Measurements from ENCODE around the gene TNC.

TNC gene

DNA sequence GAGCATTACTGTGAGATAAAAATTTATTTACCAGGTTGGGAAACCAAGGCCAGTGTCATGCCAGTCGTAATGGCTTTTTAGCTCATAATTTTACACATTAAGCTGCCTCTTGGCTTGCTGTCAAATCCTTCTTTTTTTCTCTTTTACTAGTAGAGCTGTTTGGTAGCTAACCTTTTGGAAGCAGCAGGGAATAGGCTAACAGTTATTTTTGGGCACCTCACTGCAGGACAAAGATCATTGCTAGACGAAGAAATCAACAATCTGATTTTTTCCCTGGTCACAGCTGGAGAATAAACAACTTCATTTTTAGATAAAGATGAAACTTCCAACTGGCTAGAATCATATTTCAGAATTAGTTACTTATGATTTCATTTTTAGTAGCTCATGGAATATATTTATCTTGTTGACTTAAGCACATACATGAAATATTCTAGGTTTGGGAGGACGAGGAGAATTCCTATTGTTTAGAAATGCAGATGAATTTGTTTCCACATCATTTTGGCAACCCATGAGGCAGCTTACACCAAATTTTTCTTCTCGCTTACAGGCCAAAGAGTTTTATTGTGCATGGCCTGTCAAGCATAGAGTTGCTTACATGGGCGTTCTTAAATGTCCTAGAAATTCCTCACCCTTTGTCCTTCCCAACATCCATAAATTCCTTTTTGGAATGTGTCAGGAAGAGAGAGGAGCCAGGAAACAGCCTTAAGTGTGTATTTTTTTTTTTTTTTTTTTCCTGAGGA lies 19.6 kb downstream of the TNC start:
- DNase-seq: no peak

DNA sequence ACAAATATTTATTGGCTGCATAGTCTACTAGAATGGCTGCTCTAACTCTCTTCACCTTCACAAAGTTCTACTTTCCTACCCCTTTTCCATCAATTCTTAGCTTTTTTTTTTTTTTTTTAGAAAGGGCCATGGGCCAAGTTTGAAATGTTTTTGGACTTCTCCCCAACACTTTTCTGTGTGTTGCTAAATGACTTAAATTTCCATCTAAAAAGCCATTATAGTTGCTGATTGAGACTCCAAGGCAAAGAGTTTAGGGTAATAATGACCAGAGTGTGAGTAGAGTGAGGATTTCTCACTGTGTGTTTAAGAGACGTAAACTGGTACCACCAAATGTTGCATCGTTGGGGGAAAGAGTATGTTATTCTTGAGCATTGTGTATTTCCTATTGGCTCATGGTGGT lies 24.4 kb downstream of the TNC start:
- no peak for DNase-seq

DNA sequence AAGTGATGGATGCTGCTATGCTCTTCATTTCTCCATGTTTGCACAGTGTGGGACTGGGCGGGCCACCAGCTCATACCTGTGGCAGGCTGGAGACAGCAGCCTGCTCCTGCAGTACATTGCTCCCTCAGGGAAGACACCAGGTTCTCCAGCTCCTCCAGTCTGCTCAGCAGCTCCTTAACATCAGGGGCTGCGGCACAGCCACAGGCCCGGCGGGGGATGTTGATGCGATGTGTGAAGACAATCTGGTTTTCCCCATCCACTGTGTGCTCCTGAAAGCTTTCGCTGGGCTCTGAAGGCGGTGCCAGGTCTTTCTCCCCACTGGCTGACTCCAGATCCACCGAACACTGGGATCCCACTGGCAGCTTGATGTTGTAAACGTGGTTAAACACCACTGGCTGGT lies 27.5 kb downstream of the TNC start:
- no peak for DNase-seq

DNA sequence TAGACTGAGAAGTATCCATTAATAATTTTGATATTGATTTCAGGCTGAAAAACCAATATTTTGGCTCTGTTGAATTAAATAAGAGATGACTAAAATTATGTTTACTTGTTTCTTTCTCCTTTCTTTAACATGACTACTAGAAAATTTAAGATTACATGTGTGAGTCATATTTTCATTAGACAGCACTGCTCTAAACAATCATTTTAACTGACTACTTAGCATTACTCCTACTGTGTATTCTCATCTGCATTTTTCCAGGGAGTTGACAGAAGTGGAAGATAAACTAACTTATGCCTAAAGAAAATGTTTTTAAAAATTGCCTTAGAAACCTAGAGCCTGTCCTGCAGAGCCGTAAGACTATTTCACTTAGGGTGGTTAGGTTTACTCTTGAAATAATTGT lies 29.1 kb downstream of the TNC start:
- DNase-seq: no peak

DNA sequence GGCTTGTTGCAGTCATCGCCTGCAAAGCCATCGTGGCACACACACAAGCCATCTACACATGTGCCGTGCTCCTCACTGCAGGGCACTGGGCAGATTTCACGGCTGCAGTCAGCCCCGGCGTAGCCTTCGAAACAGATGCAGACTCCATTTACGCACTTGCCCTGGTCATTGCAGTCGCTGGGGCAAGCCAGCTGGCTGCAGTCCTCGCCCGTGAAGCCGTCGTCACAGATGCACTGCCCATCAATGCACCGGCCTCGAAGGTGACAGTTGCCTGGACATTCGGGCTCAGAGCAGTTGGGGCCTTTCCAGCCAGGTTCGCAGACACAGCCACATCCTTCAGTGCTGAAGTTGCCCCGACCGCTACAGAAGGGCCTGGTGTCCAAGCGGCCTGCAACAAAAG lies 31.1 kb downstream of the TNC start:
- no peak for DNase-seq

DNA sequence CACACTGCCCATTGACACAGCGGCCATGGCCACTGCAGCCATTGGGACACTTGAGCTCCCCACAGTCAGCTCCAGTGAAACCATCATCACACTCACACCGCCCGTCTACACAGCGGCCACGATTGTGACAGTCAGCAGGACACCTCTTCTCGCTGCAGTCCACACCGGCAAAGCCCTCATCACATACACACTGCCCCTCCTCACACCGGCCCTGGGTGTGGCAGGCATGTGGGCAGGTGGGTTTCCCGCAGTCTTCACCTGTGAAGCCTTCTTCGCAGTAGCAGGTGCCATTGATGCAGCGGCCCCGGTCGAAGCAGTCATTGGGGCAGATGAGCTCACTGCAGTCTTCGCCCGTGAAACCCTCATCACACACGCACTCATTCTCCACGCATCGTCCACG lies 31.5 kb downstream of the TNC start:
- DNase-seq: no peak

DNA sequence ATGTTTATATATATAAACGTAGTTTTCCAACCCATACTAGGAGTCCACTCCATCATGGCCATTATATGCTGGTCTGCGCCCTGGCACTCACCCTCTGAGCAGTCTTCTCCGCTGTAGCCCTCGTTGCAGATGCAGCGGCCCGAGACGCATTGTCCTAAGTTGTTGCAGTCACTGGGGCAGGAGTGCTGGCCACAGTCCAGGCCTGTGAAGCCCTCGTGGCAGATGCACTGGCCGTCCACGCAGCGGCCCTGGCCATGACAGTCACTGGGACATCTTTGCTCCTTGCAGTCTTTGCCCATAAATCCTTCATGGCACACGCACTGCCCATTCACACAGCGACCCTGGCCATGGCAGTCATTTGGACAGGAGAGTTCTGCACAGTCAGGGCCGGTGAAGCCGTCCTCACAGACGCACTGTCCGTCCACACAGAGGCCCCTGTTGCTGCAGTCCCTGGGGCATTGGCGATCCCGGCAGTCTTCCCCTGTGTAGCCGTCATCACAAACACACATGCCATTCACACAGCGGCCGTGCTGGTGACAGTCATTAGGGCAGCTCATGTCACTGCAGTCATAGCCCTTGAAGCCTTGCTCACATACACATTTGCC lies 32.1 kb downstream of the TNC start:
- no peak for DNase-seq

DNA sequence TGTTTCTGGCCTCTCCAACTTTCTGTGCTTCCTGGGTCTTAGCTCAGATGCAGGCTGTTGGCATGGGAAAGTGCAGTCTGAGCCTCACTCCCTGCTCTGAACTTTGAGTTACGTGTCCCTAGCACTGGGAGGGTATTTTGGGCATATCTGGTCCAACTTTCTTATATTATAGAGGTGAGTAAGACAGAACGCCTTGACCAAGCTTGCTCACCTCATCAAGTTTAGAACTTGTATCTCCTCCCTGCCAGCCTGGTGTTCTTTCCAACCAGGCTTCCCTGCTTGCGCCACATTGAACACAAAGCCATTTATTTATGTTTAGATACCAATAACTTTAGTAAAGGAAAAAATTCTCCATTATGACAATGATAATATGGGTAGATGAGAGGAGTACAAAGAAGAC lies 33.2 kb downstream of the TNC start:
- DNase-seq: no peak

DNA sequence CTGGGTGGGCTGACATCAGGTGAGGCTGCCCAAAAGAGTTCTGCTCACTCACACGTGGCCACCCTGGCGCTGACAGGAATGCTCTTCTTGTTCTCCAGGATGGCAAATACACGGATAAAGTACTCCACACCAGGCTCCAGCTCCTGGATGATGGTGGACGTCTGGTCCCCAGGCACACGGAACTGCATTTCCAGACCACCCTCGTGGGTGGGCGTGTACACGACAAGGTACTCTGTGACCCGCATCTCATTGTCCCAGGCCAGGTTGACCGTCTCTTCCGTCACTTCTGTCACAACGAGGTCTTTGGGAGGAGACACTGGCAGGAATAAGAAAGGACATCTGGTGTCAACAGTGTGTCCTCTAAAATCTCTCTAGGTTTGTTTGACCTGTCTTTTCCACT lies 33.8 kb downstream of the TNC start:
- DNase-seq: no peak

DNA sequence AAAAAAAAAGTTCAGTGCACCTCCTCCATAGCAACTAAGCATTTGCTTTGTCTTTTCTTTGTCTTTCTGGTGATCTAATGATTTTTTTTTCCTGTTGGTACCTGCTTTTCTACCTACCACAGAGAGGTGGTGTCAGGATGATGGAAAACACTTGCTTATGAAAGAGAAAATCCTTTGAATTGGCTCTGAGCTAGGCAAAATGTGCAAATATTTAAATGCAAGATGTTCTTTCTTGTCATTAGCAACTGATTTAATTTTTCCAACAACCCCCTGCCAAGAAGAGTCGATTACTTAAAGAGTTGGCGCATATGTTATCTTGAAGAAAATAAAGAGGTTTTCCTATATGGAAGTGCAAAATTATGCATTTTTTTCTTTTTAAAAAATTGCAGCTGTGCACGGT lies 37.7 kb downstream of the TNC start:
- no peak for DNase-seq

DNA sequence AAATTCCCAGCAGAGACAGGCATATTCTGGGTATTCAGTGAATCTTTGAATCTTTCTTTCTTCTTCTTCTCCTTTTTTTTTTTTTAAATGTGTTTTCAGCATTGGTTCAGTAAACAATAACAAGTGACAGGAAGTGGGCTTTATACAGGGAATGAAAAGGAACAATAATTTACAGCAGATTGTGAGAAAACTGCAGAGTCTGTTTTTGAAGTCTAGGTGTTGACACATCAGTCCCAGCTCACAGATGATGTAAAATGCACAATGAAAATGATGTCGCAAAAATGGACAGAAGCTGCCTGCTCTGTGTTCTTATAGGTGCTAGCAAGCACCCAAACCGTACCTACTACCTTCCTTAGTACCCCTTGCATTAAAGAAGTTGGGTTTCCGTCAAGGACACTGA lies 38.8 kb downstream of the TNC start:
- DNase-seq: no peak

DNA sequence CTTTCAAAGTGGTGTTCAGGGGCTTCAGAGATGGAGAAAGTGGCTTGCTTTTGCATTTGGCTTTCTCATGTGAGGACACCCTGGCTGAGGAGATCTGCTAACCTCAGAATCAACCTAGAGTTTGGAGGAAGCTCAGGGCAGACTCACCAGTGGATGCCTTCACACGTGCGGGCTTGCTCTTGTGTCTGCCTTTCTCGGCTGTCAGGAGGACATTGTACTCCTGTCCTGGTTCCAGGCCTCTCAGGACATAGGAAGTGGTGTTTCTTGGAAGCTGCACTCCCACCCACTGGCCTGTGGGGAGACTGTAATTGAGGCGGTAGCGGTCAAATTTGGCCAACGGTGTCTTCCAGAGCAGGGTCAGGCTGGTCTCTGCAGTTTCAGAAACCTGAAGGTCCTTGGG lies 44.5 kb downstream of the TNC start:
- DNase-seq: no peak

DNA sequence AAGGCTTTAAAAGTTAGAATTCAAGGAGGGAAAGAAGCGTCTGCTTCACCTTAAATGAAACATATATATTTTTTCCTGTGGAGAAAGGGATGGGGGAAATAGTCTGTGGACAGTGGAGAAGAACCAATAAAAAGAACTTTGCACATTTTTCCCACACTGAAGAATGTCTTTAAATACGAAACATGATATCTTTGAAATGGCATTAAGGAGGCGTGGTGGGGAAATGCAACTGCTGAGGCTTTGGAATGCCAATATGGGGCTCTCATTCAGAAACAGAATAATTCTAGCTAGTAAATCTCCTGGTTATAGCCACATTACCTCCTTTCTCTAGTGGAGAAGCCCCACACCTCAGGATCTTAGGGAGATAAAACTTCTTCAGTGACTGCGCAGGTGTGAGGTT lies 46.8 kb downstream of the TNC start:
- DNase-seq: no peak

DNA sequence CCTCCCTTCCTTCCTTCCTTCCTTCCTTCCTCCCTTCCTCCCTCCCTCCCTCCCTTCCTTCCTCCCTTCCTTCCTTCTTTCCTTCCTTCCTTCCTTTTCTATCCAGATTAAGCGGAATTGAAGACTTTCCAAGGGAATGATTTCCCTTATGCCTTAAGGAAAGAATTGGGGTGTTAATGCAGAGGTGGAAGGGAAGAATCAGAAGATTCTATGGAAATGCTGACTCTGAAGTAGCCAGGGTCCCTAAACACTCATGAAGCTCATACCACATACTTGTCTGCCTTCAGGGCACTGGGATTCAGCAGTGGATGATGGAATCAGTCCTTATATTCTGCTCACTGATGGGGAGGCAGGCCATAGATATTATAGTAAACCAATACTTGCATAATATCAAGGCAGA lies 48.2 kb downstream of the TNC start:
- DNase-seq: no peak

DNA sequence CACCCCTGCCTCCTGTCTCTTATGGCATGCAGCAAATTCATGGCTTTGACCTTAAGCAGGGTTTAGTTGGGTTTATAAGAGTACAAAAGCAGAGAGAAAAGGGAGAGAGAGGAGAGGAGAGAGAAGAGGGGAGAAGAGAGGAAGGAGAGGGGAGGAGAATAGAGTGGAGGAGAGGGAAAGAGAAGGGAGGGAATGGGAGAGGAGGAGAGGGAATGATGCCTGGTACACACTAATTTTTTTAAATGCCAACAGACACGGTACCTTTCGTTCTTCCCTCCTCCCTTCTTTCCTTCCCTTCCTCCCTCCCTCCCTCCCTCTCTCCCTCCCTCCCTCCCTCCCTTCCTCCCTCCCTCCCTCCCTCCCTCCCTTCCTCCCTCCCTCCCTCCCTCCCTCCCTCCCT lies 48.7 kb downstream of the TNC start:
- DNase-seq: no peak

DNA sequence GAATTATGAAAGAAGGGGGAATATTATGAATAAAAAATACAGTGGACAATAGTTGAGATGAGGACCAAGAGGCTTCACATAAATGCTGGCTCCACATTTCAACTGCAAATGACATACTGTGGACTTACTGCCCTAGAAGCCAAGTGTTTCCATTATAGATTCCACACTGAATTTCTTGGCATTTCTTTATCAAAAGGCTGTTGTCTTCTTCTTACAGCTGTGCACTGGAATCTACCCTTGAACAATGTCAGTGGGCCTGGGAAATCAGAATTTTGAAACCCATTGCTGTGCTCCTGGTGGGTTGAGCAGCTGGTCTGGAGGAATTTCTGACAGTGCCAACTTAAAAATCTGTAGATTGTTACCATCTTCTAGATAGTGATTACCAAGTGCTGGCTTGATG lies 49.9 kb downstream of the TNC start:
- no peak for DNase-seq

DNA sequence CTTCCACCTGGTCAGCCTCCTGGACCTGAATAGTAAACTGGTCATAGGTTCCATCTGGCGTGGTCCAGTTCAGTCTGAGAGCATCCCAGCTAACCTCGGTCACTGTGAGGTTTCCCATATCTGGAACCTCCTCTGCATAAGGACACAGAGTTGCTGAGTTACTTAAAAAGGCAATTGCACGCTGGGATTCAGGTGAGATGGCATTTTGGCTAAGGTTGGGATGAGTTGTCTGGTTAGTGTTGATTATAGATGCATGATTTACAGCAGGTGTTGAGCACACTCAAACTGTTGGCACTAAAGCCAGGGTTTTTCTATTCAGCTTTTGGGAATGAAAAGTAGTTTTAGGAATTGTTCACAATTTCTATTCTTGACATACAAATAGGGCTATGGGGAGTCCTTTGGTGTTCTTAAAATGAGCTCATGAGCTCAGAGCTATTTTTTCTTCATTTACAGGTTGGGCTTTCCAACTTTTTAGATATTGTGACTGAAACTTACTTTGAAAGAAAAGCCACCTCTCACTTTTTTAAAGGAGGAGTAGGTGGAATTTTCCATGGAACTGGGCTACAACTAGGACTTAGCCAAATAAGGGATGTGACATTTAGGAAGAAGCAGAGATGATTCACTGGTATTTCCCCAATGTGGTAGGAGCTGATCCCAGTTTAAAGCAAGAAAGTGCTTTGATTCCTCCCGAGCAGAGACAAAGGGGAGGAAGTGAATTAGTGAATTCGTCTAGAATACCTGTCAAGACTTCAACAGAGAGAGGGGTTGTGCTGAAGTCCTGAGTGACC lies 54.7 kb downstream of the TNC start:
- DNase-seq: no peak

DNA sequence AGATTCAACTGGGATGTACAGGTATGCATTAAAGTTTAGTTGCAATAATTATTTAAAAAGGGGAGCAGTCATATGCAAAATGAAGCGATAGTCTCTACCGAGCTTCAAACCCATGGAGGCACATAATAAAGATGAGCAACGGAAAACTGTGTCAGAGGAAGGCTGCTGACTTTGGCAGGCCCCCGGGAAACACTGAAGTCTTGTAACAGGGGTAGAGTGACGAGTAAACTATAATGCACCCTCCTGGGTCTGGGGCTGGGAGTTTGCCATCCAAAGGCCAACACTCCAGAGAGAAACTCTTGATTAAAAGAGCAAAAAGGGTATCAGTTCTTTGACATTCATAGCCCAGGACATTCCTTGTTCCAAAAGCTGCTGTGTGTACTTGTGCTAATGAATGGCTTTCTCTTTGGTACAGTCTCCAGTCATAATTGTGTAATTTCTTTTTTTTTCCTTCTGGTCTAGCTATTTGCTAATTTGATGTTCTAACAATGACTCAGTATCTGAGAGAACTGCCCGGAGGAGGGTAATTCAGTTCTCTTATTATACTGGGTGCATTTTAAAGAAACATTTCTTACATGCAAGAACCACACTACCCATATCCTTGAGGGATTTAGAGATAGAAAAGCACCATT lies 59.2 kb downstream of the TNC start:
- DNase-seq: no peak

DNA sequence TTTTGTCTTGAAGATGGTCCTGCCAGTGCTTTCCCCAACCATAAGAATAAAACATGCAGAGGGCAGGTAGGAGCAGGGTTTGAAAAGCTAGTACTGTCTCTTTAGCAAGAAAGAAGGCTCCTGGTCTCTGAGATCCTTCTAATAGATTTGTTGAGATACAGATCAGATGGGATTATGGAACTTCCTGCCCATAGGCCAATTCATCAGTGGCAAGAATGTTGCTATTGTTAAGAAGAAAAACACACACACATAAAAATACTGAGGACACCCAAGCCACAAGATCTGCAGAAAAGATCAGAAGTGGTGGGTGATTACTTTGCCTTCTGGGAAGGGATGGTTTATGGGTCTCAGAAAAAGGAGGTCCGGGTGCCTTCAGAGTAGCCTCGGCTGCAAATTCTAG lies 59.8 kb downstream of the TNC start:
- no peak for DNase-seq

DNA sequence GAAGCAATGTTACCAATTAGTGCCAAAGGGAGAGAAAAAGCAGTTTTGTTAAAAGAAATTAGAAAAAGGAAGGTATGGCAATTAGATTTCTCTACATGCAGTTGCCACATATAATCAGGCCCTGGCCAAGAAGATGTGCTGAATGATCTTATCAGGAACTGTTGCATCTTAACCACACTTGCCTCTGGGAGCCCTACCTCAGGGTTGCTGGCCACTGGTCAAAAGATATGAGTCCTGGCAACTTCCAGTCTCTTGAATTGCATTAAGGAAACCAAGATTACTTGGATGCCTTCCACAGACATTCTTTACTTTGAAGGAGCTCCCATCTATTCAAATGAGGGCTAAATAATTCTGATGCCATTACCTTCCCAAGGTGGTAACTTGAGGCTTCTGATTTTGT lies 60.4 kb downstream of the TNC start:
- DNase-seq: no peak

DNA sequence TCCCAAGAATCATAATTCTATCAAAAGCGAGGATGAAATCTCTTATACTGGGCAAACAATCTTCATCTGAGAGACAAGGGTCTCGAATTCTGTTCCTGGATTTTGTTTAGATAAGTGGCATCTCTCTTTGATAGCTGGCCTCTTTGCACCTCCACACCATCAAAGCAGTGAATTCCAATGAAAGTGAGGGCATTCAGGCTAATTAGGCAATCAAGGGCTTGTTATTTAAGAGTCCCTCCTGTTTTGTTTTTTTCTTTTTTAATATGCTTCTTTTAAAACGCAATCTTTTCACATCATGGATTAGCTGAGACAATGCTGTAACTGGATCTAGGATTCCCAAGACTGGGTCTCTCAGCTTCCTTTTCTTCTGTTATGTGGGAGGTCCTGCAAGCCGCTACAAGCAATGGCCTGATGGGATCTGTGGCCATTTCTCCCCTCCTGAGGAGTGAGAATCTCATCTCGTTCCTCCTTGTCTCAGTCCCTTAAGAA lies 67.9 kb downstream of the TNC start:
- DNase-seq: no peak

DNA sequence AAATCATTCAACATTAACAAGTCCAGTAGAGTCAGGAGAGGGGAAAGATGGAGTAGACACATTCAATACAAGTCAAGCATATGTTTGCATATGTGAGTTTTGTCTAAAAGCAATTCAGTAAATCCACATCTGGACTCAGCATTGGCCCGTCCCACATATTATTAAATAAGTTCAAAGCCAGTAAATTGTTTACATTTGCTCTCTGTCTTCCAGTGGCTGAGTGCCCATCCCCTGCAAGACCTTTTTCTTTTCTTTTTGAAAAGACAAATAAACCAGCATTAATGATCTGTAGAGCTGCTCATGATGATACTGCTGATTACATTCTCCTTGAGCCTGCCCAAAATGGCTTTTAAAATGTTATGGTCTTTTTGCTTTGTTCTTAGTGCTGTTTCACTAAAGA lies 71.1 kb downstream of the TNC start:
- no peak for DNase-seq

DNA sequence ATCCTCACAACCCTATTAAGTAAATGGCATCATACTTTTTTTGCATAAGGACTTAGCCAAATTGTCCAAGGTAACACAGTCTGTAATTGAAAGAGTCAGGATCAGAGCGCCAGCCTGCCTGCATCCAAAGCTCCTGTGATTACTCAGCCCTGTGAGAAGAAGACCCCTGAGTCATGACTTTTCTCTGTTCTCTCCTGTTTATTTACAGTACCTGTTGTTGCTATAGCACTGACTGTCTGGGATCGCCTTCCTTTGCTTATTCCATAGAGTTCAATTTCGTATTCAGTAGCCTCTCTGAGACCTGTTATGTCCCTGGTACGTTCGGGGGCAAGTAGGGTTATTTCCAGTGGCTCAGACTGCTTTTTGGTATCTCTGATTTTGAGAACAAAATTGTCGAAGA lies 71.8 kb downstream of the TNC start:
- DNase-seq: no peak

DNA sequence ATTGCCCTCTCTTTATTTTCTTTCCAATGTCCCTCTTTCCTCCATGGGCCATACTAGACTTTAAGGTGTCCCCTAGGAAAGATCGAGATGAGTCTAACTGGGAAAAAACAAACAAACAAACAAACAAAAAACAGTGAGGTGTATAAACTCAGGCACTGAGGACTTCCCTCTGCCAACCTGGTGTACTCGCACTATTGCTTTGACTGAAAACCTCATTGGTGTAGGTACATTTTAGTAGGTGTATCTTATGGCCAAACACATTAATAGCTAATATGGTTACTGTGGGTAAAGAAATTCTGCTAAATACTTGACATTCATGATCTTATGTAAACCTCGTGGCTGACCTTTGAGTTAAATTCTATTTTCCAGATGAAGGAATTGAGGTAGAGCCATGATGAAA lies 74.3 kb downstream of the TNC start:
- DNase-seq: no peak

Data from stimulated activated CD4-positive, alpha-beta T cell treated with anti-CD3 and anti-CD28 coated beads, Interleukin-2, amount 100 ng/mL, for 48 hours (primary cell).